ENCODE results near the gene PACC1. TPM values are rescaled to one million over a fixed set of nuclear protein-coding genes. Genes with fewer than 3 reads are reported as not detected.

Gene PACC1
- total and polyA plus RNA-seq, 2 experiments from 2014 or later, result 9.4 to 10.4 TPM

DNA sequence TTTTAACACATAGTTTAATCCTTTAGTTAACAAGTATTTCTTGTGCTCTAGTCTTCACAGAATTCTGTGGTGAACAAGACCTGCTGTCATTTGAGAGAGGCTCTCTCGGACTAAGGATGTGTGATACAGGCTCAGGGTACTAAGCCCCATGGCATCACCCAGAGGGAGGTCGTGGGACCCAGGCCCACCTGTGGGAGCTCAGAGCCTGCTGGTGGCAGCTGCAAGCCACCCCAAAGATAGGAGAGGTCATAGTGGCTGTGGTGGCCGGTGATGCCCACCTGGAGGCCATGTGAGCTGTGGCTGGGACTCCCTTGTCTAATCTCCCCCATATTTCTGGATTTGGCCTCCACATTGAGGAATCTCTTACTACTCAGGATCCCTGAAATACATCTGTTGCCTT lies 40.1 kb upstream of the PACC1 start:
- Histone ChIP-seq H3K27ac (no peak overlapping the region), H3K27me3 (no peaks in the 10 kb centered on the region), H3K9me2 (replicated peaks; ENCODE audit: insufficient read depth) (no peaks in the 10 kb centered on the region), H3K9me3 (ENCODE audit: low read depth) (no peaks in the 10 kb centered on the region), H3K79me2 (no peaks in the 10 kb centered on the region), H3K36me3 (replicated peaks; ENCODE audit: insufficient read depth, low read depth) (no peaks in the 10 kb centered on the region), H2AFZ (no peak overlapping the region), H3K4me1 (ENCODE audit: insufficient read depth) (no peaks in the 10 kb centered on the region), H3K4me2 (no peak overlapping the region), H4K20me1 (ENCODE audit: insufficient read depth, poor library complexity, severe bottlenecking) (no peaks in the 10 kb centered on the region), H3K4me3 (no peak overlapping the region)
- 83% methylated on average over 3 of the region's 3 CpGs for WGBS (ENCODE audit: low lambda C conversion rate, missing lambda C conversion rate)
- TF ChIP-seq EZH2phosphoT487 (IDR thresholded peaks at IDR 0.05; ENCODE audit: low read depth, severe bottlenecking, unreplicated experiment) (no peak), EZH2 (IDR thresholded peaks at IDR 0.05; ENCODE audit: borderline replicate concordance) (no peak), CTCF (IDR thresholded peaks at IDR 0.05; ENCODE audit: poor library complexity) (no peak)
- no peak for DNase-seq (ENCODE audit: low spot score)

GRCh38 chr1:212453156-212453857 lies 38.6 kb upstream of the PACC1 start:
- no peaks in the 10 kb centered on the region for H3K27me3 ChIP-seq
- H3K9me3 ChIP-seq (ENCODE audit: low read depth), result no peaks in the 10 kb centered on the region
- H3K9me2 ChIP-seq (replicated peaks; ENCODE audit: insufficient read depth), result no peaks in the 10 kb centered on the region
- no peaks in the 10 kb centered on the region for H3K79me2 ChIP-seq
- DNase-seq (ENCODE audit: low spot score), result no peak
- no peaks in the 10 kb centered on the region for H3K4me1 ChIP-seq (ENCODE audit: insufficient read depth)
- TF ChIP-seq CTCF (IDR thresholded peaks at IDR 0.05; ENCODE audit: poor library complexity) (no peak), EZH2 (IDR thresholded peaks at IDR 0.05; ENCODE audit: borderline replicate concordance) (no peak), EZH2phosphoT487 (IDR thresholded peaks at IDR 0.05; ENCODE audit: low read depth, severe bottlenecking, unreplicated experiment) (no peak)
- H3K4me2 ChIP-seq, result no peak overlapping the region
- no peak overlapping the region for H3K4me3 ChIP-seq
- WGBS (ENCODE audit: low lambda C conversion rate, missing lambda C conversion rate), result 79% methylated on average over 12 of the region's 12 CpGs
- no peaks in the 10 kb centered on the region for H4K20me1 ChIP-seq (ENCODE audit: insufficient read depth, poor library complexity, severe bottlenecking)
- H3K36me3 ChIP-seq (replicated peaks; ENCODE audit: insufficient read depth, low read depth), result no peaks in the 10 kb centered on the region
- no peak overlapping the region for H3K27ac ChIP-seq
- no peak overlapping the region for H2AFZ ChIP-seq

GRCh38 chr1:212452323-212453155 lies 37.9 kb upstream of the PACC1 start:
- Histone ChIP-seq H3K4me3 (no peak overlapping the region), H4K20me1 (ENCODE audit: insufficient read depth, poor library complexity, severe bottlenecking) (no peaks in the 10 kb centered on the region), H3K36me3 (replicated peaks; ENCODE audit: insufficient read depth, low read depth) (no peaks in the 10 kb centered on the region), H3K27ac (no peak overlapping the region), H3K9me2 (replicated peaks; ENCODE audit: insufficient read depth) (no peaks in the 10 kb centered on the region), H3K79me2 (no peaks in the 10 kb centered on the region), H3K27me3 (no peaks in the 10 kb centered on the region), H2AFZ (no peak overlapping the region), H3K4me2 (no peak overlapping the region), H3K9me3 (ENCODE audit: low read depth) (no peaks in the 10 kb centered on the region), H3K4me1 (ENCODE audit: insufficient read depth) (no peaks in the 10 kb centered on the region)
- DNase-seq (ENCODE audit: low spot score), result no peak
- 83% methylated on average over 15 of the region's 15 CpGs for WGBS (ENCODE audit: low lambda C conversion rate, missing lambda C conversion rate)
- TF ChIP-seq EZH2 (IDR thresholded peaks at IDR 0.05; ENCODE audit: borderline replicate concordance) (no peak), EZH2phosphoT487 (IDR thresholded peaks at IDR 0.05; ENCODE audit: low read depth, severe bottlenecking, unreplicated experiment) (no peak), CTCF (IDR thresholded peaks at IDR 0.05; ENCODE audit: poor library complexity) (no peak)
